ENCODE measurements around the gene FLT1. TPM values are rescaled to one million over a fixed set of nuclear protein-coding genes. Genes with fewer than 3 reads are reported as not detected.

FLT1 gene
- total RNA-seq, 2 experiments from 2014 or later = 1.6 to 2.5 TPM

GRCh38 chr13:28498481-28499115 is 3.7 kb upstream of the FLT1 start:
- H3K27ac ChIP-seq (ENCODE audit: low read depth, low read length, poor library complexity, severe bottlenecking) = no peak overlapping the region
- no peaks in the 10 kb centered on the region for H3K36me3 ChIP-seq (ENCODE audit: insufficient read depth, low read length)
- no peak overlapping the region for H3K4me2 ChIP-seq (ENCODE audit: low read length)
- H3K9me2 ChIP-seq (ENCODE audit: insufficient read depth, low read length) = no peaks in the 10 kb centered on the region
- TF ChIP-seq EZH2phosphoT487 (IDR thresholded peaks at IDR 0.05; ENCODE audit: borderline replicate concordance, low read depth, low read length) = no peak
- POLR2A ChIA-PET = interaction anchor here (0.6 kb wide), 2 partner anchors 65 to 173 kb away, joined by 3 read pairs; no protein-coding TSS in a partner anchor
- H3K79me2 ChIP-seq (ENCODE audit: insufficient read depth, low read depth, low read length) = no peaks in the 10 kb centered on the region
- CTCF ChIA-PET (ENCODE audit: unreplicated experiment) = no interaction called here
- BruUV-seq (replicated peaks) = no TSS peak
- no peak overlapping the region for H3K4me3 ChIP-seq (ENCODE audit: low read depth, low read length, poor library complexity, severe bottlenecking)
- no peaks in the 10 kb centered on the region for H3K9me3 ChIP-seq (ENCODE audit: low read length)
- H2AFZ ChIP-seq (ENCODE audit: low read length) = no peak overlapping the region
- H4K20me1 ChIP-seq (ENCODE audit: insufficient read depth, low read length) = no peaks in the 10 kb centered on the region
- intact Hi-C loops (cut with micrococcal nuclease; ENCODE audit: unreplicated experiment) = no loop called here
- no peak for DNase-seq (ENCODE audit: low spot score)
- no peaks in the 10 kb centered on the region for H3K4me1 ChIP-seq (ENCODE audit: insufficient read depth, low read length, poor library complexity, severe bottlenecking)

- Histone ChIP-seq H3K4me3 (ENCODE audit: low read depth, low read length, poor library complexity, severe bottlenecking) (no peak overlapping the region), H3K9me2 (ENCODE audit: insufficient read depth, low read length) (no peaks in the 10 kb centered on the region), H3K79me2 (ENCODE audit: insufficient read depth, low read depth, low read length) (no peaks in the 10 kb centered on the region), H4K20me1 (ENCODE audit: insufficient read depth, low read length) (no peaks in the 10 kb centered on the region), H3K36me3 (ENCODE audit: insufficient read depth, low read length) (no peaks in the 10 kb centered on the region), H2AFZ (ENCODE audit: low read length) (no peak overlapping the region), H3K4me2 (ENCODE audit: low read length) (no peak overlapping the region), H3K27ac (ENCODE audit: low read depth, low read length, poor library complexity, severe bottlenecking) (no peak overlapping the region), H3K9me3 (ENCODE audit: low read length) (no peaks in the 10 kb centered on the region), H3K4me1 (ENCODE audit: insufficient read depth, low read length, poor library complexity, severe bottlenecking) (no peaks in the 10 kb centered on the region)
- intact Hi-C loops (cut with micrococcal nuclease; ENCODE audit: unreplicated experiment) = no loop called here
- POLR2A ChIA-PET = no interaction called here
- DNase-seq (ENCODE audit: low spot score) = no peak
- no peak for TF ChIP-seq EZH2phosphoT487 (IDR thresholded peaks at IDR 0.05; ENCODE audit: borderline replicate concordance, low read depth, low read length)
- TF ChIP-seq CTCF (conservative IDR thresholded peaks at IDR 0.05; ENCODE audit: low read length) = no peak
- CTCF ChIA-PET (ENCODE audit: unreplicated experiment) = no interaction called here
- BruUV-seq (replicated peaks) = no TSS peak
Observed at GRCh38 chr13:28497143-28497876, 2.4 kb upstream of the FLT1 start.

- no peaks in the 10 kb centered on the region for H3K9me3 ChIP-seq (ENCODE audit: low read length)
- BruUV-seq (replicated peaks) = no TSS peak
- H3K27ac ChIP-seq (ENCODE audit: low read depth, low read length, poor library complexity, severe bottlenecking) = no peak overlapping the region
- TF ChIP-seq CTCF (conservative IDR thresholded peaks at IDR 0.05; ENCODE audit: low read length) (no peak), EZH2phosphoT487 (IDR thresholded peaks at IDR 0.05; ENCODE audit: borderline replicate concordance, low read depth, low read length) (no peak)
- ChIA-PET POLR2A (no interaction called here), CTCF (ENCODE audit: unreplicated experiment) (no interaction called here)
- no peaks in the 10 kb centered on the region for H3K9me2 ChIP-seq (ENCODE audit: insufficient read depth, low read length)
- no peaks in the 10 kb centered on the region for H3K79me2 ChIP-seq (ENCODE audit: insufficient read depth, low read depth, low read length)
- intact Hi-C loops (cut with micrococcal nuclease; ENCODE audit: unreplicated experiment) = no loop called here
- no peak overlapping the region for H3K4me2 ChIP-seq (ENCODE audit: low read length)
- H3K36me3 ChIP-seq (ENCODE audit: insufficient read depth, low read length) = no peaks in the 10 kb centered on the region
- no peak overlapping the region for H3K4me3 ChIP-seq (ENCODE audit: low read depth, low read length, poor library complexity, severe bottlenecking)
- no peak overlapping the region for H2AFZ ChIP-seq (ENCODE audit: low read length)
- no peaks in the 10 kb centered on the region for H3K4me1 ChIP-seq (ENCODE audit: insufficient read depth, low read length, poor library complexity, severe bottlenecking)
- DNase-seq (ENCODE audit: low spot score) = no peak
- H4K20me1 ChIP-seq (ENCODE audit: insufficient read depth, low read length) = no peaks in the 10 kb centered on the region
Observed at GRCh38 chr13:28496188-28496564, 1.2 kb upstream of the FLT1 start.

Measured in OCI-LY7 (cell line).